Neural progenitor cell (in vitro differentiated cells): Measurements from ENCODE around the gene GDF10.

Experiments
- CTCF ChIP-seq: fragments of 200-600 bp; sonication (generic); IDR thresholded peaks from 2 replicates; pipeline ENCODE4 v1.5.1; 2017; ENCODE audit warnings: antibody characterized with exemption, mild to moderate bottlenecking
- EZH2 ChIP-seq: fragments of 200-600 bp; sonication (generic); IDR thresholded peaks from 2 replicates; pipeline ENCODE4 v1.6.1; 2017; ENCODE audit warnings: antibody characterized with exemption, mild to moderate bottlenecking, moderate library complexity
- EZH2phosphoT487 ChIP-seq: fragments of 200-600 bp; sonication (generic); IDR thresholded peaks from 2 replicates; pipeline ENCODE4 v1.6.1; 2017; ENCODE audit warnings: antibody characterized with exemption

GRCh38 chr10:47329855-47330254, 29.9 kb downstream of the GDF10 start:
- TF ChIP-seq CTCF (no peak), EZH2phosphoT487 (no peak), EZH2 (no peak)
